GM18868 (cell line): ENCODE results near the gene ALPG.
"Not testable (repeated sequence)": the region's sequence is repeated elsewhere in the genome, so short reads cannot be mapped to it uniquely, and the experiment has no call there.

Experiments used
- ATAC-seq: cut with Tn5 transposase; IDR thresholded peaks from one replicate; pipeline ENCODE4 v1.9.1; 2021; ENCODE audit warnings: mild to moderate bottlenecking, moderate library complexity; ENCODE audit not compliant: unreplicated experiment

The ALPG gene

DNA sequence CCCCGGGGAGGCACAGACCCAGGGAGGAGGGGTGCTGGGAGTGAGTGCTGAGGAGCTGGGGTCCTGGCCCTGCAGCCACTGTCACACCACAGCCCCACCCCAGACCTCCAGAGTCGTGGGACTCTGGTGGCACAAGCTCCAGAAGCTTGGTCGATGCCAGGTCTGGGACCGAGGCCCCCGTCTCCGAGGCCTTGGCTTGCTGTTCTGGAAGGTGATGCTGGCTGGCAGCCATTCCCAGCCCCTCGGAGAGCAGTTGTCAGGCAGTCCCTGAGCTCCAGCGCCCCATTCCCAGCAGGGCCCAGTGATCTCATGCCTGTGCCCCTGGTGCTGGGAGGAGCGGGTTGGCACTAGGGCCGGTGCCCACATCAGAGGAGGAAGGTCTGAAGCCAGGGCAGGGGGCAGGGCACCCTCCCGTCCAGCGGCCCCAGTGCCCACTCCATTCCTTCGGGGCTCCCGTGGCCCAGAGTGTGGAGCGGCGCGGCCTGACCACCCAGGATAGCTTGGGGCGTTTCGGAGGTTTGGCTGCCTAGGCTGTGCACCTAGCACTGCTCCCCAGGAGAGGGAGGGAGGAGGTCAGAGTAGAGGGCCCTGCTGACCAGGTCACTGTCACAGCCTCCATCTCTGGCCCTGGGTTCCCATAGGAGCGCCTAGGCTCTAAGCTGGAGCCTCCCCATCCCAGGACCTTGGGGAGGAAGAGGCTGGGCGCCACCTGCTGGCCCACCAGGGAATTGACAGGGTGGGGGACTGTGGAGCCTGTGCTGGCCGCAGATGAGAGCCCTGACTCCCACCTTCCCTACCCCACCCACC lies 32.5 kb downstream of the ALPG start:
- no peak for ATAC-seq

DNA sequence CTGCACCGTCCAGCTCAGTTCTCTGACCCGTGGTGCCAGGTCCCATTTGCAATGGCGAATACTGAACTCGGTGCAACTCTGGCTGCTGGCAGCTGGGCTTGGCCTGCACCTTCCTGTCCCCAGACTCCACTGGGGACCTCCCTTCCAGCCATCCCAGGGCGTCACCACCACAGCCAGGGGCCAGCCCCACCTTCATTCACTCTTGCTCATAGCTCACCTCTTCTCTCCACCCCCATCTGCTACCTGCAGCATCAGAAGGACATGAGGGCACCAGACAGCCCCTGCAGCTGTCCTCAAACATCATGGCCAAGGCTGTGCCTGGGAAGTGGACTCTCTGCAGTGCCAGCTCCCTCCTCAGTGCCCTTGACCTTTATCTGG lies 33.1 kb downstream of the ALPG start:
- ATAC-seq = no peak

DNA sequence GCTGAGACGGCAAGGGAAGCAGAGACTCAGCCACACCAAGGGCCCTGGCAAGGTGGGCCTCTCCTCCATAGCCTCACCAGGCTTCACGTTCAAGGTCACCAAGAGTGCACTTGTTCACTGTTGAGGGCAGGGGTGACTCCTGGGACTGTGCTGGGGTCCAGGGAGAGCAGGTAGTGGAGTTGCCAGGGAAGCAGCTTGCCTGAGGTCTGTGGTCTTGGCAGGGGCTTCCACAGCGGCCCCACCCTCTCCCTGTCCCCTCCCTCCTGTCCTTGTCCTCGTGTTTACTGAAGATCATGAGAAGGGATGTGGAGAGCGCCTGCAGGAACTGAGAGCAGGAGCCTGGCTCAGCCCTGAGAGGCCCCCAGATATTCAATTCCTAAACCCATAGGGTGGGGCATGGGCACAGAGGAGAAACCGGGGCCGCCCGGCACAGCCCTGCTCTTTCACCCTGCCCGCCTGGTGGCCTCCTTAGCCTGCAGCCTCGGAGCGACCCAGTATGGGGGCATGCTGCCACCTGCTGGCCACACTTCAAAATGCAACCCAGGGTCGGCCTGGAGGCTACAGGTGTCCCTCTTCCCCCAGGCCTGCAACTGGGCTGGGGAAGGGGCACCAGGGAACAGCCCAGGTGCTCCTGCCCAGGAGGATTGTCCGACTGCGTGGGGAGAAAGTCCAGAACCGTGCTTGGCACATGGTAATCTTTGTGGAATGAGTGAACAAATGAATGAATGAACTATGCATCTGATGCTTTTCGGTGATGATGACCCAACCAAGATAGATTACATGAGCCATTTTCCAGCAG lies 33.8 kb downstream of the ALPG start:
- peak; percentile 78 for ATAC-seq

DNA sequence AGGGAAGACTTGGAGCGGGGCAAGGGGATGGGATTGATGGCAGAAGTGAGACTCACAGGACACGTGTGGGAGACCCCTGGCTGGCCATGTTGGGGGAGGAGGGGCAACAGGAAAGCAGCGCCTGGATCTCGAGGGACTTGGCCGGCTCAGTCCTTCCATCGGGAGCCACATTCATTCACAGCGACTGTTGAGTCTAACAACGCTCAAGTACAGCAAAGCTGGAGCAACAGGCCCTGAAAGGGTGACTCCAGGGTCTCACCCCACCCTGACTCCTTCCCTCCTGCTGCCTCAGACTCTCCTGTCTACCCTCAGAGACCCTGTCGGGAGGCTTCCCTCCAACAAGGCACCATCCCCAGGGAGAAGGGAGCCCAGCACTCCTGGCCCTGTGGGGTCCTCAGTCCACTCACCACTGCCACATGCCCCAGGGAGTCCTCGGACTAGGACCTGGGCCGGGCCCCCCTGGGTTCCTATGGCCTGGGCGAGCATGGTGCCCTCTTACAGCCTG lies 34.6 kb downstream of the ALPG start:
- no peak for ATAC-seq

DNA sequence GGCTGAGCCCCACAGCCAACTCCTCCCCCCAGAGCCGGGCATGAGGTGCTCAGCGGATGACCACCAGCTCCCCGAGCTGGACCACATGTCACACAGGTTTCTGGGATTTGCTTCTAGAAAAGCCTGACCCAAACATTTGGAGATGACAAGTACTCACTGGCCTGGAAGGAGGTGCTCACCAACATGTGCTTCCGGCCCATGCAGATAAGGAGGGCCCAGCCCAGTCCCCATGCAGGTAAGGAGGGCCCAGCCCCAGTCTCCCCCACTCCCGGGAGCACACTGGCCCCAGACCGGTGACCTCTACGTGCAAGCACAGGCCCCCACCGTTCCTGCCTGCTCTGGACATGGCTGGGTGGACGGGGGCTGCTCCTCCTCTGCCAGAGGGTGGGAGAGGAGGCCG lies 35.3 kb downstream of the ALPG start:
- ATAC-seq = not testable (repeated sequence)

DNA sequence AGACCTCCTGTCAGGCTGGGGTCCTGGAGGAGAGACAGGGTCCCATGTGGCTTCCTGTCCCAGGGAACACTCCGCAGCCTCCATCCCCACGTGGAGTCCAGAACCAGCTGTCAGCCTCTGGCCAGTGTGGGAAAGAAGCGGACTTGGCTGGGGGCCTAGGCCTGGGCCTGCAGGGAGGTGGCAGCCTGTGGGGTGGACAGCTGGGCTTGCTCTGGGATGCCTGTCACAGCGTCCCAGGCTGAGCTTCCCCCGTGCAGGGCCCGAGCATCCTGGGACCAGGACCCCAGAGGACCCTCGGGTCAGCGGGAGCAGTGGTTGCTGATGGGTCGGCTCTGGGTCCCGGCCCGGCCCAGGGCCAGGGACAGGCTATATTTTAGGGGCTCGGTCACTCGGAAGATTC lies 35.8 kb downstream of the ALPG start:
- not testable (repeated sequence) for ATAC-seq

DNA sequence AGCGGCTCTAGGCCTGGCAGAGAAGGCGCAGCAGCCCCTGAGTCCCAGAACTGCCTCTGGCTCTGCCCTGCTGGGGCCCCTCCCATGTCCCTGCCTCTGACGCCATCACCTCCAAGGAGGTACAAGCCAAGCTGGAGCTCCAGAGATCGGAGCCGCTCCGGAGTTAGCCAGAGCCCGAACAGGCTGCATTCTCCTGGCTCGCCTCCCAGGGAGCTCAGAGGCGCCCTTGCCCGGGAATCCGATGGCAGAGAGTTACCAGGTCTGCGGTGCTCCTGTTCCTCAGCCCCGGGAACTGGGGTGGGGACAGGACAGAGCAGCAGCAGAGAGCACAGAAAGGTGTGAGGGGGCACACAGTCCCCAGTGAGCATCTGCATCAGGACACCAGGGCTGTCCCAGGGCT lies 36.4 kb downstream of the ALPG start:
- not testable (repeated sequence) for ATAC-seq

DNA sequence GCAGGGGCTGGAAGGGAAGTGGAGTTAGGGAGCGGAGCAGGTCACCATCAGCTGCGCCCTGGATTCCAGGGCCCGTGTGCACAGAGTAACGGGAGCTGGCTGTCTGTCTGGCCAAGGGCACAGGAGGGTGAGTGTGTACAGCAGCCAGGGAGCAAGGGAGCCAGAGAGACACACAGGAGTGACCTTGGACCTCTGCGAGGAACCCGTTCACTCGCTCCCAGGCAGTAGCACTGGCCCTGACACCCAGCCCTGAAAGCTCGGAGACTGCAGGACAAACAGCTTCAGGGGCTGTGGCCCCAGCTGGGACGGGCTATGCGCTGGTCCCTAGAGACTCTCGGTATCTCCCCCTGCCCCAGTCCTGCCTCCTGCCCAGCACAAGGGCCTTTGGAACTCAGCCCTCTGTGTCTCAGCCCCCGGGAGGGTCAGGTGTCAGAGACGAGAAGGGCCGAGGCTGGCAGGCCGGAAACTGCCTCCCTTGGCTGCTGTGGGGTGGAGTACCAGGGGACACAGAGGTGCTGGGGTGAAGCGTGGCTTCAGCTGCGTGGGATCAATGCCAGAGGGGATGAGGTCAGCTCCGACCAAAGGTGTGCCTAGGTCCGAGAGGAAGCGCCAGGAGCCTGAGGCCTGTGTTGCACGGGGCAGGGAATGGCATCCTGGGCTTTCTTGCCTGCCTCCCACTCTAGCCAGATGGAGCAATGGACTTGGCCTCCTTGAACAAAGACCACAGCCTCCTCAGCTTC lies 37.2 kb downstream of the ALPG start:
- ATAC-seq = not testable (repeated sequence)

DNA sequence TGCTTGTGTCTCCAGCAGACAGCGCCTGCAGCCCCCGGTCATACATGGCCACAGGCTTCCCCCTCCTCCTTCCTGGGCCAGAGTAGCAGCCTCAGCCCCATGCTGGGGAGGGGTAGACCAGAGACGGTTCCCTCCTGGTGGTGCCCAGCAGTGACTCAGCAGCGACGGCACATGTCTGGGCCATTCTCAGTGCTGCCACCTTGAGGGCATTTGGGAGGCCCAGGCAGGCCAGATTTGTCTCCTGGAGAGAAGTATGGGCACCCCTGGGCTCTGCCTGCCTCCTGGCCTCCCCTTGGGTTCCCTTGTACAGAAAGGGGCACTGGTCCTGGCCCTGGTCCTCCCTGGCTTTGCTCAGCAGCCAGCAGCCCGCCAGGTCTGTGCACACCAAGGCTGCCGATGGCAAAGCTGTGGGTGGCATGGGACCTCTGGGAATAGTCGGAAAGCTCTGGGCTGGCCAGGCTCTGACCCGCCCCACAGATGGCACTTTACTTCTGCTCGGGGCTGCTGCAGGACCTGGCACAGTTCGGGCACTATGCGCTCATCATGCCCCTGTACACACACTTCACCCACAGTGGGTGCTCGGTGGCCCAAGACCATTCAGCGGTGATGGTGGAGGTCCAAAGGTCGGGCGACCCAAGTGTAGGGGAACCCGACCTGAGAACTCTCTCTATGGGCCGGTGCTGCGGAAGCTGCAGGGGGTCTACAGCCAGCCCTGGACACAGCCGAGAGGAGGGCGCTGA lies 37.9 kb downstream of the ALPG start:
- ATAC-seq = peak; percentile 42

DNA sequence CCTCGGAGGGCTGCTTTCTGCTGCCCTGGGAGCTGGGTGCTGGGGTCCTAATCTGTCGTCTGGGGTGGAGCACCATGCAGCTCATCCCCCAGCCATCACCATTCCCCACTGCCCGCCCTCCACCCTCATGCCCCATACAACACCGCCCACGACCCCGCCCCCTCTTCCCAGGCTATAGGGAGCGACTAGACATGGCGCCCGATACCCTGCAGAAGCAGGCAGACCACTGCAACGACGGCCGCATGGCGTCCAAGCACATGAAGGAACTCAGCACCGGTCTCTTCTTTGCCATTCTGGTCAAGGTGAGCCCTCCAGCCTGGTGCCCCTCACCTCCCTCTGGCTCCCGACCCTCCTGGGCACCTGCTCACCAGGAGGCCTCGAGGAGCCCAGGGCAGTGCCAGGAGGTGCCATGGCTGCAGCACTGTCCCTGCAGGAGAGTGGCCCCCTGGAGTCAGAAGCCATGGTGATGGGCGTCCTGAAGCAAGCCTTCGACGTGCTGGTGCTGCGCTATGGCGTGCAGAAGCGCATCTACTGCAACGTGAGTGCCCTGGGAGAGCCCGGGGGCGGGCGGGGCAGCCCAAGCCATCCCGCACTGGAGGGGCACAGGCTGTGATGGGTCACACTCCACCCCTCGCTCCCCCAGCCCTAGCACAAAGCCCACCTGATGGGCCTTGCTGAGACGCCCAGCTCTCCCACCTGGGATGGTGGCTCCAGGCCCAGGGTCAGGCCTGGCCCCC lies 38.7 kb downstream of the ALPG start:
- not testable (repeated sequence) for ATAC-seq

DNA sequence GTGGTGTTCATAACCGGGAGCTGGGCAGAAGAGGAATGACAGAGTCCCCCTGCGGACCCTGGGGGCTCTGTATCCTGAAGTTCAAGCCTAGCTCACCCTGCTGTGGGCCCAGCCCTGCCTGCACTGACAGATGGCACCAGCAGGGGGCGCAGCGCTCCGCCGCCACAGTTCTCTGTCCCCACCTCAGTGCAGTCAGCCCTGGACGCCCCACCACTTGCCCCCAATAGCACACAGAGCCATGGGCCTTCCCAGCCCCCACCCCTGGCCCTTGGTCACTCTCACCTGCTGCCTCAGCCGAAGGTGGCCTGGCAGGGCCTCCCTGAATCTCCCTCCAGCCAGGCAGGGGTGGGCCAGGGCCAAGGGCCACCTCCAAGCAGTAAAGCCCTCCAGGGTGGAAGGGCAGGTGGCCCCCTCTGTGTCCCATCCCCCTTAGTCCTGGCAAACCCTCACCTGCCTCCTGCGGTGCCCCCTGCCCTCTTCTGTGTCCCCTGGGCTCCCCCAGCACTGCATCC lies 39.7 kb downstream of the ALPG start:
- ATAC-seq = not testable (repeated sequence)

DNA sequence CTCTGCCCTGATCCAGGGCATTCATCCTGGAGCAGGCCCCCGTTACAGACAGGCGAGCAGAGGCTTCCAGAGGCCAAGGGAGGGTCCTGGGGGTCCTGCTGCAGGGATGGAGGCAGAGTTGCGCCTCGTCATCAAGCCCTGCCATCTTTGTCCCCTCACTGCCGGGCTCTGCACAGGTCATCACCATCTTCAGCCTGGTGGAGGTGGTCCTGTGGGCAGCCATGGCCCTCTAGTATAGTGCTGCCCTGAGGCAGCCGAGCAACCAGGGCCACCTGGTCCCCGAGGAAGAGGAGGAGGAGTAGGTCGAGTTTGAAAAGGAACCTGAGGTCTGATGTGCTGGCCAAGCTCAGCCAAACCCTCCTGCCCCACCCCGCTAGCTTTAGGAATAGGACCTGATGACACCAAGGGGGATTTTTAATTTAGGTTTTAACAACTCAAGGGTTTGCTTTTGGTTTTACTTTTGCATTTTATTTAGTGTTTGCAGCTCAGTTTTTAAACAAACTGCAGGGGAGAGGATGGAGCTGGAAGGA lies 40.5 kb downstream of the ALPG start:
- ATAC-seq = no peak

DNA sequence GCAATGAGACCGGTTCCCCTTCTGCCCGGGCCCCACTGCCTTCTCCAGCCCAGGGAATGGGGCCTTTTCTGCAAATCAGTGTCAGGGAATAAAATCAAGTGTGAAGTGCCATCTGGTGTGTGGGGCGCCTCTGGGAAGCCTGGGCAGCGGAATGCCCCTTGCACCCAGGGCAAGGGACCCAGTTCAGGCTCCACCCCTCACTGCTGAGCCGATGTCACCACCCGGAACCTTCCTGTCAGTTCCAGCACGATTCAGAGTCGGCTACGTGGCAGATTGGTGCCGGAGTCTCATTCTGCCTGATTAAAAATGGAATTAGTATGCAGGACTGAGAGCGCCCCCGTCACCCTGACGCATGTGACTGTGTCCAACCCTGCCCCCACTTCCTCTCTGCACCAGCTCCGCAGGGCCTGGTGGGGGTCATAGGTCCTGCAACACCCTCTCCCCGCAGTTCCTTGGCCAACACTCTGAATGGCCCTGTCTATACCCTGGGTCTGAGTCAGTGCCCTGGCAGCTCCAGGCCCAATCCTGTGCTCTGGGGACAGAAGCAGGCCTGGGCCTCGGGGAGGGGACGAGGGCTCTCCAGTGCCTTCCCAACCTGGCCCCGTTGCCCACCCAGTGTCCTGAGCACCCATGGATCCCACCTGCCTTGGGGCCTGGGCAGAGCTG lies 41.1 kb downstream of the ALPG start:
- no peak for ATAC-seq

DNA sequence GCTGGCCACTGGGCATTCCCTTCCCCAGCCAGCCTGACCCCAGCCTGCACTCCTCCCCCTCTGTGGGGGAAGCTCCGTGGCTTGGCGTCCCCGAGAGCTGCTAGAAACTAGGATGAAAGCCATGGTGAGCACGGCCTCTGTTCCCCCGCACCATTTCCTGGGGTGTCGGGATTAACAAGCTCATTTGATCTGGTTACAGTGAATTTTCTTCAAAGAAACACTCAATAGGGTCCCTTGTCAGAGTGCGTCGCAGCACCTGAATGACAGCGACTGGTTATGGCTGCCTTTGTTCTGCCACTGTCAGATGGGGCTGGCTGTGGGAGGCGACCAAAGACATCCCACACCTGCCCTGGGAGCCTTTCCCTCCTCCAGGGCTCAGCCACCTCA lies 41.7 kb downstream of the ALPG start:
- no peak for ATAC-seq

DNA sequence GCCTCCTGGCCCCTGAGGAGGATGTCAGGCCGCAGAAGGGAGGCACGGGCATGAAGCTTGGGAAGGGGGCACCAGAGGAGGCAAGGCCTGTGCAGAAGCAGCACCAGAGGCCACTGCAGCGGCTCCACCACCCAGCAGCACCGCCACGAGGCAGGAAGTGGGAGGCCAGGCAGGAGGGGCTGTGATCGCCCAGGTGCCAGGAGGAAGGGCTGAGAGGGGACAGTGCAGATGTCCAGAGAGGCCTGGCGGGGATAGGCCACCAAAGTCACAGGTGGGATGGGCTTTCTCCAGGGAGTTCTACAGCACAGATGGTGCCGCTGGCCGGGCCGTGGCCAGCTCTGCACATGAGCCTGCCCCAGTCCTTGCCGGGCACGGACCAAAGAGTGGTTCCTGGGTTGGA lies 43.3 kb downstream of the ALPG start:
- ATAC-seq = no peak

DNA sequence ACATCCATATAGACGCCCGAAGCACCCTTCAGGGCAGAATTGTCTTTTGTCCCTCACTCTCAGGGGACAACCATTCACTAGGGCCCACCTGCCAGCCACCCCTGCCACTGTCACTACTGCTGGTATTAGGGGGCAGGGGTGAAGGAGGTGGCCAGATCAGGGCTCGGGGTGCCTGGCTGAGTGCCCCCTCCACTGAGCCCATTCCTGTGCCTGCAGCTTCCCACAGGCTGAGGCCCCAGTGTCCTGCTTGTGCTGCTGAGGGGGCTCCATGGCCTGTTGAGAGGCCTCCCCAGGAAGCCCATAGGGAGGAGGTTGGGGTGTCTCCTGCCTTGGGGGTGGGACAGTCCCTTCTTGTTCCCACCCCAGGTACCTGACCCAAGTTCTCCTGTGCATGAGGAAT lies 45.0 kb downstream of the ALPG start:
- not testable (repeated sequence) for ATAC-seq

DNA sequence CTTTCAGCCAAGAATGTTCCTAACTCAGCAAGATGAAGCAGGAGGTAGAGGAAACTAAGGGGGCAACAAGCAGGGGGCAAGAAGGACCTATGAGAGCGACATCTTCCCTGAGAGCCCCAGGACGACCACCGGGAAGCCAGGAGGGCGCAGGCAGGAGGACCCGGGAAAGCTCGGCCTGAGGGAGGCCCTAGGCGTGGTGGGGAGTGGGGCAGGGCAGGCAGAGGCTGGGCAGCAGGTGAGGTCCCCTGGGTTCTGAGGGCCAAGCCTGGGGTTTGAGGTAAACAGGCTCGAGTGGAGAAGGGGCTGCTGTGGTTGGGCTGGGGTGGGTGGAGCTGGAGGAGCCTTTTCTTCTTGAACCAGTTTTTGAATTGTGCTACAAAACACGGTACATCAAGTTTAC lies 48.0 kb downstream of the ALPG start:
- no peak for ATAC-seq

DNA sequence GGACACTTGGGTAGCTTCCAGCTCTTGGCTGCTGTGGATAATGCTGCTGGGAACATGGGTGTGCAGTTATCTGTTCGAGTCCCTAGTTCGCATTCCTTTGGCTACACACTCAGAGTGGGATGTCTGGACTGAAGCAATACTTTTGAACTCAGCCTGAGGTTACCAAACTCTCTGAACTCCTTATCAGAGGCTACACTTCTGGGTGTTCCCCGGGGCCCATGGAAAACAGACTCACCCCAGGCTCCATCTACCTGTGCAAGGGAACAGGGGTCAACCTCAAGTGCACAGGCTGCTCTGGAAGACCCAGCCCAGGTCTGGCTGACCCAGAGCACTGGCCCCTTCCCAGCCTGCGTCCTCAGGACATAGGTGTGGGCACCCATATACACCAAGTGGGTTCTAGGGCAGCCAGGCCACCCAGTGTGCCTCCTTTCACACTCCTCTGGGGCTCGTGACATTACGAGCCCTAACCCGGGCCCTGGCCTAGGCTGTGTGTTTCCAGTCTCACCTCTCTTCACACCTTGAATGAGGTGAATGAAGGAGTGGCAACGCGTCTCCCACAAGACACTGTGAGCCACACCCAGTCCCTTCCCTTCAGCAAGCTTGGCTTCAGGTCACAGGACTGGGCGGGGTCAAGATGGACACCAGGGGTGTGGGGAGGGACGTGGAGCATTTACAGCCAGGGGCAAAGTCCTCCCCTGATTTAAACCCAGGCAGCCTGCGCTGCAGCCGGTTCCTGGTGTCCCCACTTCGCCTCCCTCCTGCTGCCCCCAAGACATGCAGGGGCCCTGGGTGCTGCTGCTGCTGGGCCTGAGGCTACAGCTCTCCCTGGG lies 49.0 kb downstream of the ALPG start, which contains the start of gene ALPI:
Gene ALPI, plus strand, starts transcription at position 728 of the 830 bp plus-strand sequence. Its CDS starts 47 bp downstream, at position 775.
- no peak for ATAC-seq
